GM21576 (cell line): ENCODE results near the gene NGFR.

Source experiments
- ATAC-seq: cut with Tn5 transposase; IDR thresholded peaks from one replicate; pipeline ENCODE4 v1.9.1; 2021; ENCODE audit warnings: mild to moderate bottlenecking, moderate library complexity; ENCODE audit not compliant: unreplicated experiment

The NGFR gene

GRCh38 chr17:49514071-49514721 is 19.1 kb downstream of the NGFR start:
- ATAC-seq, result no peak

- peak; percentile 83 for ATAC-seq
Observed at GRCh38 chr17:49515196-49515770, 20.2 kb downstream of the NGFR start.

GRCh38 chr17:49516180-49516579 is 21.1 kb downstream of the NGFR start:
- no peak for ATAC-seq

GRCh38 chr17:49518346-49519078 is 23.4 kb downstream of the NGFR start:
- no peak for ATAC-seq

GRCh38 chr17:49519781-49520180 is 24.7 kb downstream of the NGFR start:
- no peak for ATAC-seq

DNA sequence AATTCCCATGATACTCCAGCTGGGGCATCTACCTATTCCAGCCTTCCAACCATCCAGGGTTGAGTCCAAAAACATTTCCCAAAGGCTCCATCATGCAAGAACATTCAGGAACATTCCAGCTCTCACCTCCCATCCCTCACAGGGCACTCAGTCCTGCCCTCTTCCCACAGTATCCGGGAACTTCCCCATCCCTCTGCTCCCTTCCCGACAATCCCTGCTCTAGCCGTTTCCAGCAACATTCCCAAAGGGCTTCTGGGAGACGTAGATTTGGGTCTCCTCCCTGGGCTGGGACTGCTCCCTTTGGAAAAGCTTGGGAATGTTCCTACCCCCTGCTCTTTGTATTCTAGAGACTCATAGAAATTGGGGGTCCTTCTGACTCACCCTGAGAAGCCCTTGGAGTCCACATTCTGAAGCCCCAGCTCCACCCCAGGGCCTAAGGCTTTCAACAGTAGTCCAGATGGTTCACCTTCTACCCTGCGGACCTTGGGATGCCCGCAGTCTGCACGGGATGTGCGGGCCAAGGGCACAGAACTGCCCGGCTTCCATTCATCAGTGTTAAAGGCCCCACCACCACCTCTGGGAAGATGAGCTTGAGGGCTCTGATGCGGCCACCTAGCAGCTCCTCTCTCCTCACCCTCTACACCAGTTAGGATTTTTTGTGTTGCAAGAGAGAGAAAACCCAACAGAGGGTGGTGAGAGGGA is 25.4 kb downstream of the NGFR start:
- ATAC-seq, result no peak

- no peak for ATAC-seq
Observed at GRCh38 chr17:49521088-49521450, 26.0 kb downstream of the NGFR start.

- no peak for ATAC-seq
Observed at GRCh38 chr17:49521471-49522356, 26.6 kb downstream of the NGFR start.

DNA sequence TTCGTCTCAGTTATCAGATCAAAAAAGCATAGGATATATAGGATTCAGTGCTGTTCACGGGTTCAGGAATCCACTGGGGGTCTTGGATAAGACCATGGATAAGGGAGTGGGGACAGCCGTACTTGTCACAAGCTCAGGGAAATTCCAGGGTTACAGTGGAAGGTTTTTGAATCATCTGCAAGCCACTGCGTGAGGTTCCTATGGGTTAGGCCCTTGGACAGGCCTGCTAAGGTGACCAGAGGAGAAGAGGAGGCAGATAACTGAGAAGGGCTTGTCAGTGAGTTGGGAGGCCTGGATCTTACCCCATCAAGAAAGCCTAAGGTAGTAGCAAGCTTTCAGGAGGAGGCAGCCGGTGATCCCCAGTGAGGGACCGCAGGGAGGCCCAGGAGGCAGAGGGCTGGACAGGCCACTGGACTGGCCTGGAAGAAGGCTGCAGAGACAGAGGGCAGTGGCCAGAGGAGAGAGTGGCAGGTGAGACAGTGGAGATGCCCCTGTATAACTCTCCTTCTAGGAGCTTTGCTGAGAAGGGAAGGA is 27.3 kb downstream of the NGFR start:
- no peak for ATAC-seq

DNA sequence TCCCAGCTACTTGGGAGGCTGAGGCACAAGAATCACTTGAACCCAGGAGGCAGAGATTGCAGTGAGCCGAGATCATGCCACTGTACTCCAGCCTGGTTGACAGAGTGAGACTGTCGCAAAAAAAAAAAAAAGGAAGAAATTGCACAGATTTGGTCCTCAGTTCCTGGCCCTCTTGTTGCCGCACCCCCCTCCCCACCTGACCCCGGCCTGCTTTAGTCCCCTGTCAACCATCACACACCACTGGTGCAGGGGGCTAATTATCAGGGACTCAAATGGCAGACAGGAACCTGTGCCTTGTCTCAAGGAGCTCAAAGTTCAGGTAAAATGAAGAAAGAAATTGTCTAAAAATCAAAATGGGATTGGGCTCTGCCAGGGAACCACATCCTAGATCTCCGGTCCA is 28.1 kb downstream of the NGFR start:
- ATAC-seq, result no peak

- ATAC-seq, result no peak
Observed at GRCh38 chr17:49523706-49524472, 28.8 kb downstream of the NGFR start.

DNA sequence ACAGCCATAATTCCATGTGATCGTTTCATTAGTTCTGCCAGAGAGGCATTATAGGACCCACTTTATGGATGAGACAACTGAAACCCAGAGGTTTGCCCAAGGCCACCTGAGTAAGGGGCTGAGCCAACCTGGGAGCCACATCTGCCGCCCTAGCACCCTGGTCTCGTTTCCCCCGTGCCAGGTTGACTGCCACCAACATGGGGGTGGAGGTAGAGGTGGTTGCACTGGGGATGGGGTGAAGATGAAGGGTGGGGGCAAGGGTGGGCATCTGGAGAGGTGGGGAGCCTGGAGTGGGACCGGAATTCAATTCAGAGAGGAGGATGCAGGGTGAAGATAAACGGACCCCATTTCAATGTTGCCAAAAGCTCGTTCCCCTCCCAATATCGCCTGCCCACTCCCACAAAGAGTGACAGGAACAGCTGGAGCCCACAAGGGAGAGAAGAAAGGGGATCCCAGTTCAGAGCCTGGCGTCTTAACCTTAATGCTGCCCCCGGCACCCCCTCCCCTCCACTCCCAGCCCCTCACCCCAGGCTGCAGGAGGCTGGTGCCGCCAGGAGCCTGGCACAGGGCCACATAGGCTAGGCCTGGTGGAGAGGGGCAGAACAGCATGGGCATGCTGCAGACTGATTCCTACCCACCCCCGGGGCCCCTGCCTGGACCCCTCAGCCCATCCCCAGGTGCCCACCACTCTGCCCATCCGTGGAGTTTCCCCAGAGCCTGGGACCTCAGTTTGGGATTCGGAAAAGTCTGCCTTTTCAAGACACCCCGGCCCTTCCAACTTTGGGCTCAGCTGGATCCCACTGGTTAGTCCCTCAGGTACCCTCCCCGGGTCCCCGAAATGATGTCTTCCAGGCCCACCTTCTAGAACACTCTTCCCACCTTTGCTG is 29.6 kb downstream of the NGFR start:
- no peak for ATAC-seq

DNA sequence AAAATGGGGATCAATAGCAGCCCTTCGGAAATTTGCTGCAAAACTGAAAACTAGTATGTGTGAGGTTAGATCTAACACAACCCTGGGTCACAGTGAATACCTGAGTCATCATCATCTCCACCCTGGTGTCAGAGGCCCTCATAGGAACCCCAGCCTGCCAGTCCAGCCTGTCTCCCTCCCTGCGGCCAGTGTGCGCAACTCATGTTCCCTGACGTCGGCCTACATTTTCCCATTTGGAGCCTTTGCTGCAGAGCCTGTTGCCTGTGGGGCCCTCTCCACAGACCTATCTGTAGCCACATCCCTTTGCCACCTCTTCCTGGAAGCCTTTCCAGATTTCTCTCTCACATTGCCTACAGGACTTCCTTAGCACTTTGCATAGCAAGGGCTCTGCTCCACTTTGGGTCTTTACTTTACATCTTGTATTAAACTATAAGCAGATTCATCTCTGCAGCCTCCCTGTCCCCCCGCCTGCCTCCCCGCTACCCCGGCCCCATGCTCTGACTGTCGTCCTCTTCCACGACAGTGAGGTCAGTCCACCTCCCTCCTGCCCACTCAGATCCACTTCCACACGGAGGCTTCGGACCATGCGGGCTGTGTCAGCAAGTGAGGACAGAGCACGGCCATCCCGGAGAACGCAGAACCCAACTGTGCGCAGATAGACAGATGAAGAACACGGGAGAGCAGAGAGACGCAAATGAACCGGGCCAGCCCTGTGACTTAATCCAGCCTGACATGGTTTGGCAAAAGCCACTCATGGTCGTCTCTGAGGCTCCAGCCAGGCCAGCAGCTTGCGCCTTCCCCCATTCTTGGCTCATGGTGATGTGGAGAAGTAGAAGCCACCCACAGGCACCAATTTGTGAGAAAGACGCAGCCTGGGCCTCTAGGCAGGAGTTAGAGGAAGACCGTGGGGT is 31.0 kb downstream of the NGFR start:
- no peak for ATAC-seq

GRCh38 chr17:49527927-49528651 is 33.0 kb downstream of the NGFR start:
- no peak for ATAC-seq

DNA sequence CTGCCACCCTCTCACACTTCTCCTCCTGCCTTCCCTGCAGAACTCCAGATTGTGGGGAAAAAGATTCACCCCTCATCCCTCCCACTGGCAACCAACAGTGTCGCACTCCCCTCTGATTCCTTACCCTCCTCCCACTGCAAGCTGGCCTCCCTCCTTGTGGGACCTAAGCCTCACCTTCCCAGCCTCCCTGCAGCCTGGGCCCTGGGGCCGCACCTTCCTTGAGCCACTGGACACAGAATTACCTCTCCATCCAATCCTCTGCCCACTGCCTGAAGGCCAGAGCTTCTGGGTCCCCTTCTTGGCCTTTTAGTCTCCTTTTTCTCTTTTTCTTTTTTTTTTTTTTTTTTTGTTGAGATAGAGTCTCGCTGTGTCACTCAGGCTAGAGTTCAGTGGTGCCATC is 33.9 kb downstream of the NGFR start:
- ATAC-seq, result no peak

- no peak for ATAC-seq
Observed at GRCh38 chr17:49530118-49530517, 35.0 kb downstream of the NGFR start.

DNA sequence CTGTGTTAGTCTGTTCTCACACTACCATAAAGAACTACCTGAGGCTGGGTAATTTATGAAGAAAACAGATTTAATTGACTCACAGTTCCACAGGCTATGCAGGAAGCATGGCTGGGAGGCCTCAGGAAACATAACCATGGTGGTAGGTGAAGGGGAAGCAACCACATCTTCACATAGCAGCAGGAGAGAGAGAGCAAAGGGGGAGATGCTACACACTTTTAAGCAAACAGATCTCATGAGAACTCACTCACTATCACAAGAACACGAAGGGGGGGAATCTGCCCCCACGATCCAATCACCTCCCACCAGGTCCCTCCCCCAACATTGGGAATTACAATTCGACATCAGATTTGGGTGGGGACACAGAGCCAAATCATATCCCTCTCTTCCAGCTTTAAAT is 48.8 kb downstream of the NGFR start:
- no peak for ATAC-seq
